ENCODE measurements around the gene SOD2. TPM values are rescaled to one million over a fixed set of nuclear protein-coding genes. Genes with fewer than 3 reads are reported as not detected.

SOD2 gene
- total RNA-seq, 4 donors from 2014 or later, result 455 to 1,833 (median 1,242) TPM

GRCh38 chr6:159646116-159646515 is 46.9 kb downstream of the SOD2 start:
- DNase-seq (ENCODE audit: low spot score), result no peak
- no peak for TF ChIP-seq CTCF (IDR thresholded peaks at IDR 0.05)
- ATAC-seq (ENCODE audit: low FRiP score), result no peak

GRCh38 chr6:159645640-159646039 is 47.4 kb downstream of the SOD2 start:
- DNase-seq (ENCODE audit: low spot score) (no peak), ATAC-seq (ENCODE audit: low FRiP score) (no peak)
- no peak for TF ChIP-seq CTCF (IDR thresholded peaks at IDR 0.05)

Small RNA genes within 50 kb of the gene (small RNA-seq; reads per million reads assigned to genes)
- not detected for gene RNU4ATAC18P

Other genes starting within 250 kb of the SOD2 start
- gene WTAP, start 34.3 kb upstream of the SOD2 start, total RNA-seq, result 100 to 1,000 TPM in 2 of 4 donors, 10 to 100 TPM in 2; 74.8 to 202 (median 133) TPM
- gene ACAT2, start 68.8 kb upstream of the SOD2 start, total RNA-seq, result 10 to 100 TPM in 1 of 4 donors, 1 to 10 TPM in 3; 4.6 to 15.1 (median 6.5) TPM
- gene TCP1, start 96.4 kb upstream of the SOD2 start, total RNA-seq, result 100 to 1,000 TPM; 146 to 248 (median 192) TPM
- gene MRPL18, start 97.2 kb upstream of the SOD2 start, total RNA-seq, result 10 to 100 TPM; 37.2 to 87.6 (median 60.3) TPM
- under 1 TPM in 1 of 4 donors, not detected in 3; 0.37 TPM for gene PNLDC1, start 107.0 kb upstream of the SOD2 start, total RNA-seq
- gene MAS1, start 197.7 kb upstream of the SOD2 start, total RNA-seq, result under 1 TPM in 1 of 4 donors, not detected in 3; under 0.01 TPM